ENCODE data around the gene FAM136A.

GRCh38 chr2:70280242-70280798 is 21.5 kb downstream of the FAM136A start:
- no peak for TF ChIP-seq CTCF (conservative IDR thresholded peaks at IDR 0.05; ENCODE audit: low read depth, low read length)
- TF ChIP-seq EZH2 (IDR thresholded peaks at IDR 0.05; ENCODE audit: borderline replicate concordance, low read depth, low read length, poor library complexity, severe bottlenecking): no peak

Measured in A673 (cell line).